ENCODE measurements around the gene DMP1. TPM values are rescaled to one million over a fixed set of nuclear protein-coding genes. Genes with fewer than 3 reads are reported as not detected.

The DMP1 gene, protein sequence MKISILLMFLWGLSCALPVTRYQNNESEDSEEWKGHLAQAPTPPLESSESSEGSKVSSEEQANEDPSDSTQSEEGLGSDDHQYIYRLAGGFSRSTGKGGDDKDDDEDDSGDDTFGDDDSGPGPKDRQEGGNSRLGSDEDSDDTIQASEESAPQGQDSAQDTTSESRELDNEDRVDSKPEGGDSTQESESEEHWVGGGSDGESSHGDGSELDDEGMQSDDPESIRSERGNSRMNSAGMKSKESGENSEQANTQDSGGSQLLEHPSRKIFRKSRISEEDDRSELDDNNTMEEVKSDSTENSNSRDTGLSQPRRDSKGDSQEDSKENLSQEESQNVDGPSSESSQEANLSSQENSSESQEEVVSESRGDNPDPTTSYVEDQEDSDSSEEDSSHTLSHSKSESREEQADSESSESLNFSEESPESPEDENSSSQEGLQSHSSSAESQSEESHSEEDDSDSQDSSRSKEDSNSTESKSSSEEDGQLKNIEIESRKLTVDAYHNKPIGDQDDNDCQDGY
- not detected for total RNA-seq

DNA sequence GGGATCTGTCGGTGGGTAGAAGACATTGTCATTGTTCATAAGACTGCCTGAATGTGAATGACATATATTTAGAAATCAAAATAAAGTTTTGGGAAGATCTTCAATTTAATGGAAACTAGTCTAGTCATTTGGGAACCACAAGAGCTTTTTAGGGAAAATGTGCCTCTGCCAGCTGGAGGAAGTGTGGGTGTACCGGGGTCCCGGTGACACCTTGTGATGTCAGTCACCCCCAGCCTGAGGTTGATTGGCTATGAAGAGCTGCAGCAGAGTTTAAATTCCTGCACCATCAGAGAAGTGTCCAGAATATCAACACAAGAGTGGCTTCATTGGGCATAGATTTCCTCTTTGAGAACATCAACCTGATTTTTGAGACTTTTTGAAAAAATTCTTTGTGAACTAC, at the start of gene DMP1:
Gene DMP1 (plus strand): TSS at position 301 of the 400 bp plus-strand sequence. CDS start 6,213 bp downstream, outside the sequence.
- no peaks in the 10 kb centered on the region for H3K27me3 ChIP-seq
- H3K4me1 ChIP-seq, result no peaks in the 10 kb centered on the region
- no peak within 1 kb of the TSS for H3K27ac ChIP-seq
- WGBS, 2 donors, result 84 to 98% methylated on average over 3 of the region's 3 CpGs
- no peak for DNase-seq
- no peak within 1 kb of the TSS for H3K4me3 ChIP-seq
- no peaks in the 10 kb centered on the region for H3K9me3 ChIP-seq
- intact Hi-C loops (cut with DNase I), result no loop called here
- TF ChIP-seq, protein P1, sequence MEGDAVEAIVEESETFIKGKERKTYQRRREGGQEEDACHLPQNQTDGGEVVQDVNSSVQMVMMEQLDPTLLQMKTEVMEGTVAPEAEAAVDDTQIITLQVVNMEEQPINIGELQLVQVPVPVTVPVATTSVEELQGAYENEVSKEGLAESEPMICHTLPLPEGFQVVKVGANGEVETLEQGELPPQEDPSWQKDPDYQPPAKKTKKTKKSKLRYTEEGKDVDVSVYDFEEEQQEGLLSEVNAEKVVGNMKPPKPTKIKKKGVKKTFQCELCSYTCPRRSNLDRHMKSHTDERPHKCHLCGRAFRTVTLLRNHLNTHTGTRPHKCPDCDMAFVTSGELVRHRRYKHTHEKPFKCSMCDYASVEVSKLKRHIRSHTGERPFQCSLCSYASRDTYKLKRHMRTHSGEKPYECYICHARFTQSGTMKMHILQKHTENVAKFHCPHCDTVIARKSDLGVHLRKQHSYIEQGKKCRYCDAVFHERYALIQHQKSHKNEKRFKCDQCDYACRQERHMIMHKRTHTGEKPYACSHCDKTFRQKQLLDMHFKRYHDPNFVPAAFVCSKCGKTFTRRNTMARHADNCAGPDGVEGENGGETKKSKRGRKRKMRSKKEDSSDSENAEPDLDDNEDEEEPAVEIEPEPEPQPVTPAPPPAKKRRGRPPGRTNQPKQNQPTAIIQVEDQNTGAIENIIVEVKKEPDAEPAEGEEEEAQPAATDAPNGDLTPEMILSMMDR (IDR thresholded peaks at IDR 0.05), result no peak
- no peak for TF ChIP-seq POLR2A (IDR thresholded peaks at IDR 0.05)
- H3K36me3 ChIP-seq, result no peaks in the 10 kb centered on the region

DNA sequence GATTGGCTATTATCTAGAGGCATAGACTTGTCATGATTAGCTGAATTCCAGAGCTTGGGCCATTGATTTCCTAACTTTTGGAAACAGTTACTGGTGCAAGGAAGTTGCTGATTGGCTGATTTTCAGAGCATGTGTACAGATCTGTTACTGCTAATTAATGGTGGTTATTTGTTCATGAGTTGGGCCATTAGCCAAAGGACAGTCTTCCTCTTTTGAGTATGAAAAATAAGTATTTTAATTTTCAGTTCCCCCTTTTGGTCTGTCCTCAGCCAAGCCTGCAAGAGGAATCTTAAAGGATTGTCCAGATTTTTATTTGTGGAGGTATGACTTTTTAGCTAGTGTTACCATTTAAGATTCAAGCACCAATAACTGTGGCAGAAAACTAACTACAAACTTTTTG, 48.7 kb upstream of the DMP1 start:
- Histone ChIP-seq H3K9me3 (no peaks in the 10 kb centered on the region), H3K27ac (no peak overlapping the region), H3K36me3 (no peaks in the 10 kb centered on the region), H3K4me1 (no peaks in the 10 kb centered on the region), H3K27me3 (no peaks in the 10 kb centered on the region), H3K4me3 (no peak overlapping the region)
- no peak for DNase-seq
- TF ChIP-seq, protein P1 (IDR thresholded peaks at IDR 0.05), result no peak
- no peak for TF ChIP-seq POLR2A (IDR thresholded peaks at IDR 0.05)
- intact Hi-C loops (cut with DNase I), result no loop called here

DNA sequence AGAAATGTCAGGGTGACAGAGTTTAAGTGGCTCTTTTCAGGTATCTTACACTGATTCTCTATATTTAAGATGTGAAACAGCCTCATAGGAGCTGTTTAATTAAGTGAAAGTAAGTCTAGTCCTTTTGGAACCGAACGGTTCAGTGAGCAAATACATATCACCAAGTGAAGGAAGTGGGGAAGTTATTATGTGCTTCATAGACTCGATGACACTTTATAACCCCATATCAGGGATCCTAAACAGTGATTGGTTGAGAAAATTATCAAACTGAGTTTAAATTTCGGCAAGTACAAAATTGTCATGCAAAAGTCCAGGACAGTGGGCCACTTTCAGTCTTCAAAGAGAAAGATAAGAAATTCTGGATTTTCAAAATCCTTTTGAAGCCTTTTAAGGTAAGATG, 41.9 kb upstream of the DMP1 start, which contains the start of gene DSPP:
Gene DSPP (plus strand): TSS at position 301 of the 400 bp plus-strand sequence. CDS start 2,380 bp downstream, outside the sequence.
- WGBS, 2 donors, result 80 to 86% methylated on average over 4 of the region's 4 CpGs
- intact Hi-C loops (cut with DNase I), result no loop called here

DNA sequence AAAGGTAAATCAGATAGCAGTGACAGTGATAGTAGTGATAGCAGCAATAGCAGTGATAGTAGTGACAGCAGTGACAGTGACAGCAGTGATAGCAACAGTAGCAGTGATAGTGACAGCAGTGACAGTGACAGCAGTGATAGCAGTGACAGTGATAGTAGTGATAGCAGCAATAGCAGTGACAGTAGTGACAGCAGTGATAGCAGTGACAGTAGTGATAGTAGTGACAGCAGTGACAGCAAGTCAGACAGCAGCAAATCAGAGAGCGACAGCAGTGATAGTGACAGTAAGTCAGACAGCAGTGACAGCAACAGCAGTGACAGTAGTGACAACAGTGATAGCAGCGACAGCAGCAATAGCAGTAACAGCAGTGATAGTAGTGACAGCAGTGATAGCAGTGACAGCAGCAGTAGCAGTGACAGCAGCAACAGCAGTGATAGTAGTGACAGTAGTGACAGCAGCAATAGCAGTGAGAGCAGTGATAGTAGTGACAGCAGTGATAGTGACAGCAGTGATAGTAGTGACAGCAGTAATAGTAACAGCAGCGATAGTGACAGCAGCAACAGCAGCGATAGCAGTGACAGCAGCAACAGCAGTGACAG, 35.7 kb upstream of the DMP1 start:
- 79 to 89% methylated on average over 4 of the region's 4 CpGs for WGBS, 2 donors
- H3K27me3 ChIP-seq, result peaks cover 0 to 5% (median 0%) of the 10 kb centered on the region in 4 donors
- H3K36me3 ChIP-seq, result no peaks in the 10 kb centered on the region
- TF ChIP-seq POLR2A (IDR thresholded peaks at IDR 0.05), result no peak
- H3K4me3 ChIP-seq, result no peak overlapping the region
- DNase-seq, result no peak
- H3K4me1 ChIP-seq, result no peaks in the 10 kb centered on the region
- no peak overlapping the region for H3K27ac ChIP-seq
- no peaks in the 10 kb centered on the region for H3K9me3 ChIP-seq
- intact Hi-C loops (cut with DNase I), result no loop called here

More for the DNA sequence above, 41.9 kb upstream of the DMP1 start, which contains the start of gene DSPP:
- H3K36me3 ChIP-seq, result no peaks in the 10 kb centered on the region
- H3K4me1 ChIP-seq, result no peaks in the 10 kb centered on the region
- no peak within 1 kb of the TSS for H3K4me3 ChIP-seq
- DNase-seq, result no peak
- peaks cover 0 to 5% (median 0%) of the 10 kb centered on the region in 4 donors for H3K27me3 ChIP-seq
- H3K27ac ChIP-seq, result no peak within 1 kb of the TSS
- no peaks in the 10 kb centered on the region for H3K9me3 ChIP-seq
- TF ChIP-seq POLR2A (IDR thresholded peaks at IDR 0.05), result no peak
- TF ChIP-seq, protein P1 (IDR thresholded peaks at IDR 0.05), result no peak

DNA sequence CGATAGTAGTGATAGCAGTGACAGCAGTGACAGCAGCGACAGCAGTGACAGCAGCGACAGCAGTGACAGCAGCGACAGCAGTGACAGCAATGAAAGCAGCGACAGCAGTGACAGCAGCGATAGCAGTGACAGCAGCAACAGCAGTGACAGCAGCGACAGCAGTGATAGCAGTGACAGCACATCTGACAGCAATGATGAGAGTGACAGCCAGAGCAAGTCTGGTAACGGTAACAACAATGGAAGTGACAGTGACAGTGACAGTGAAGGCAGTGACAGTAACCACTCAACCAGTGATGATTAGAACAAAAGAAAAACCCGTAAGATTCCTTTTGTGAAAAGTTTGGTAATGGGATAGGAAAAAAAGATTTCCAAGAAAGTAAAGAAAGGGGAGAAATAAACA, 33.8 kb upstream of the DMP1 start:
- Histone ChIP-seq H3K27me3 (peaks cover 0 to 5% (median 0%) of the 10 kb centered on the region in 4 donors), H3K4me1 (no peaks in the 10 kb centered on the region), H3K36me3 (no peaks in the 10 kb centered on the region), H3K4me3 (no peak overlapping the region), H3K27ac (no peak overlapping the region), H3K9me3 (no peaks in the 10 kb centered on the region)
- DNase-seq, result no peak
- intact Hi-C loops (cut with DNase I), result no loop called here
- TF ChIP-seq POLR2A (IDR thresholded peaks at IDR 0.05), result no peak
- TF ChIP-seq, protein P1 (IDR thresholded peaks at IDR 0.05), result no peak
- WGBS, 2 donors, result 58 to 60% methylated on average over 9 of the region's 9 CpGs
